DND-41 (cell line): Measurements from ENCODE around the gene POLH.
"Not testable (repeated sequence)": the region's sequence is repeated elsewhere in the genome, so short reads cannot be mapped to it uniquely, and the experiment has no call there.

Experiments used
- ATAC-seq: fragments of 200-7000 bp; cut with Tn5 transposase; 3 replicates; pipeline ENCODE4 v1.9.1; 2021; ENCODE audit warnings: low read depth; ENCODE audit not compliant: insufficient read depth
- DNase-seq: peaks from one replicate; pipeline ENCODE4 v3.0.0-alpha.2; 2020
- H2AFZ ChIP-seq: 2 replicates; pipeline ENCODE4 v1.6.0; 2012; ENCODE audit warnings: low read depth, low read length
- H3K27ac ChIP-seq: 2 replicates; pipeline ENCODE4 v1.5.1; 2012; ENCODE audit warnings: low read length, inconsistent platforms
- H3K27me3 ChIP-seq: fragments of 200-600 bp; sonication (generic); 2 replicates; pipeline ENCODE4 v1.6.0; 2012; ENCODE audit warnings: low read length, mild to moderate bottlenecking, inconsistent platforms; ENCODE audit not compliant: insufficient read depth, poor library complexity
- H3K36me3 ChIP-seq: 2 replicates; pipeline ENCODE4 v1.5.1; 2012; ENCODE audit warnings: low read length, inconsistent platforms; ENCODE audit not compliant: insufficient read depth
- H3K4me1 ChIP-seq: 2 replicates; pipeline ENCODE4 v1.5.1; 2012; ENCODE audit warnings: mild to moderate bottlenecking, low read length; ENCODE audit not compliant: insufficient read depth
- H3K4me2 ChIP-seq: 2 replicates; pipeline ENCODE4 v1.6.0; 2012; ENCODE audit warnings: mild to moderate bottlenecking, moderate library complexity, low read length, inconsistent platforms; ENCODE audit not compliant: insufficient read depth
- H3K4me3 ChIP-seq, 2 experiments: fragments of 200-600 bp in 1 of 2; shearing (Covaris generic) in 1 of 2; 2 replicates each; pipeline ENCODE4 v1.5.1; 2012 to 2016; ENCODE audit warnings: inconsistent platforms in 2 of 2, low read length in 2 of 2, mild to moderate bottlenecking in 2 of 2, low read depth in 1 of 2, moderate library complexity in 1 of 2
- H3K79me2 ChIP-seq: 2 replicates; pipeline ENCODE4 v1.6.0; 2012; ENCODE audit warnings: low read length, inconsistent platforms; ENCODE audit not compliant: insufficient read depth
- H3K9ac ChIP-seq: 2 replicates; pipeline ENCODE4 v1.6.0; 2012; ENCODE audit warnings: low read depth, mild to moderate bottlenecking, inconsistent platforms, low read length, moderate library complexity
- H3K9me3 ChIP-seq: 2 replicates; pipeline ENCODE4 v1.5.1; 2012; ENCODE audit warnings: low read length, moderate library complexity, mild to moderate bottlenecking, inconsistent platforms; ENCODE audit not compliant: insufficient read depth, severe bottlenecking
- H4K20me1 ChIP-seq: 2 replicates; pipeline ENCODE4 v1.6.0; 2012; ENCODE audit warnings: low read length; ENCODE audit not compliant: insufficient read depth
- EZH2 ChIP-seq: IDR thresholded peaks from 3 replicates; pipeline ENCODE4 v1.6.1; 2012; ENCODE audit warnings: borderline replicate concordance, low read depth, mild to moderate bottlenecking, moderate library complexity, low read length, inconsistent platforms; ENCODE audit not compliant: severe bottlenecking
- TF ChIP-seq, protein P1 (sequence below): IDR thresholded peaks from 2 replicates; pipeline ENCODE4 v1.5.1; 2012; ENCODE audit warnings: borderline replicate concordance, low read length, moderate library complexity, mild to moderate bottlenecking; ENCODE audit not compliant: poor library complexity, severe bottlenecking; ENCODE audit errors: extremely low read depth

POLH gene

GRCh38 chr6:43658161-43658560, 82.2 kb downstream of the POLH start:
- Histone ChIP-seq H3K9ac (no peak overlapping the region), H3K79me2 (no peaks in the 10 kb centered on the region), H3K36me3 (no peaks in the 10 kb centered on the region), H4K20me1 (no peaks in the 10 kb centered on the region), H3K9me3 (no peaks in the 10 kb centered on the region), H3K4me3 (no peak overlapping the region), H3K27me3 (no peaks in the 10 kb centered on the region), H3K27ac (no peak overlapping the region), H2AFZ (no peak overlapping the region), H3K4me1 (no peaks in the 10 kb centered on the region), H3K4me2 (no peak overlapping the region)
- TF ChIP-seq EZH2: no peak
- TF ChIP-seq, protein P1, sequence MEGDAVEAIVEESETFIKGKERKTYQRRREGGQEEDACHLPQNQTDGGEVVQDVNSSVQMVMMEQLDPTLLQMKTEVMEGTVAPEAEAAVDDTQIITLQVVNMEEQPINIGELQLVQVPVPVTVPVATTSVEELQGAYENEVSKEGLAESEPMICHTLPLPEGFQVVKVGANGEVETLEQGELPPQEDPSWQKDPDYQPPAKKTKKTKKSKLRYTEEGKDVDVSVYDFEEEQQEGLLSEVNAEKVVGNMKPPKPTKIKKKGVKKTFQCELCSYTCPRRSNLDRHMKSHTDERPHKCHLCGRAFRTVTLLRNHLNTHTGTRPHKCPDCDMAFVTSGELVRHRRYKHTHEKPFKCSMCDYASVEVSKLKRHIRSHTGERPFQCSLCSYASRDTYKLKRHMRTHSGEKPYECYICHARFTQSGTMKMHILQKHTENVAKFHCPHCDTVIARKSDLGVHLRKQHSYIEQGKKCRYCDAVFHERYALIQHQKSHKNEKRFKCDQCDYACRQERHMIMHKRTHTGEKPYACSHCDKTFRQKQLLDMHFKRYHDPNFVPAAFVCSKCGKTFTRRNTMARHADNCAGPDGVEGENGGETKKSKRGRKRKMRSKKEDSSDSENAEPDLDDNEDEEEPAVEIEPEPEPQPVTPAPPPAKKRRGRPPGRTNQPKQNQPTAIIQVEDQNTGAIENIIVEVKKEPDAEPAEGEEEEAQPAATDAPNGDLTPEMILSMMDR: no peak
- ATAC-seq (no peak), DNase-seq (no peak)

DNA sequence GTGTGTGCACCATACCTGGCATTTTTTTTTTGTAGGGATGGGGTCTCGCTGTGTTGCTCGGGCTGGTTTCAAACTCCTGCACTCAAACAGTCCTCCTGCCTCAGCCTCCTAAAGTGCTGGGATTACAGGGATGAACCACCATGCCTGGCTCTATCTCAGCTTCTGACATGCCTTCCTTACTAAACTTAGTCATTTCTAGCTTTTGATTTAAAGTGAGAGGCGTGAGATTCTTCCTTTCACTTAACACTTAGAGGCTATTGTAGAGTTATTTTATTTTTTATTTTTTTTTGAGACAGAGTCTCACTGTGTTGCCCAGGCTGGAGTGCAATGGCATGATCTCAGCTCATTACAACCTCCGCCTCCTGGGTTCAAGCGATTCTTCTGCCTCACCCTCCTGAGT, 87.0 kb downstream of the POLH start:
- not testable (repeated sequence) for H3K9me3 ChIP-seq, H2AFZ ChIP-seq, H3K79me2 ChIP-seq, H3K4me2 ChIP-seq, H3K27me3 ChIP-seq, H4K20me1 ChIP-seq, DNase-seq, H3K4me1 ChIP-seq, H3K9ac ChIP-seq, H3K4me3 ChIP-seq, ATAC-seq, H3K27ac ChIP-seq, H3K36me3 ChIP-seq
